DMS153 (cell line): ENCODE data around the gene ANKRD13D.

ENCODE experiments used
- DNase-seq: peaks from one replicate; lab custom pipeline; 2025; lab: John Stamatoyannopoulos, UW

Gene ANKRD13D

DNA sequence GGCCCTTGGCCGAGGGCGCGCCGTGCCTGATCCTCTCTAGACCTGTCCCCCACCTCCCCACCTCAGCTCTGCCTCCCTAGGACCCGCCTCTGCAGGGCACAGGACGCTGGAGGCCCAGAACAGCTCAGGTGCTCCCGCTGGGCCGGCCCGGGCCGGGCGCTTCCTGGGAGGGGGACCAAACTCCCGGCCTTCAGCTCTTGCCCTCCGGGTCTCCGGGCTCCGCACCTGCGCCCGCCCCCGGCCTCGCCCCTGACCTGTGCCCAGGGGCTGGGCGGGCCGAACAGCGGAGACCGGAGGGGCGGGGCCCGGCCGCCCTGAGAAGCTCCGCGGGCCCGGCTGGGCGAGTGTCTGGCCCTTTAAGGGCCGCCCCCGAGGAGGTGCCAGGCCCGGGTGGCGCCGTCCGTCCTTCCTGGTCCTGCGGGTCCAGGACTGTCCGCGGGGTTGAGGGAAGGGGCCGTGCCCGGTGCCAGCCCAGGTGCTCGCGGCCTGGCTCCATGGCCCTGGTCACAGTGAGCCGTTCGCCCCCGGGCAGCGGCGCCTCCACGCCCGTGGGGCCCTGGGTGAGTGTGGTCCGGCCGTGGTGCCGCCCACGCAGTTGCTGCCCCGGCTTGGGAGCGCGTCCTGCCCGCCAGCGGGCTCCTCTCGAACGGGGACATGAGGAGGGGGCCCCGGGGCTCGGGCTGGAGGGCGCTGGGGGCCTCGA lies 14.2 kb downstream of the ANKRD13D start, which contains the start of gene SSH3:
SSH3 (plus strand) TSS at position 399 of the 703 bp plus-strand sequence; CDS start at position 495, 96 bp downstream.
- peak; percentile 47 for DNase-seq

DNA sequence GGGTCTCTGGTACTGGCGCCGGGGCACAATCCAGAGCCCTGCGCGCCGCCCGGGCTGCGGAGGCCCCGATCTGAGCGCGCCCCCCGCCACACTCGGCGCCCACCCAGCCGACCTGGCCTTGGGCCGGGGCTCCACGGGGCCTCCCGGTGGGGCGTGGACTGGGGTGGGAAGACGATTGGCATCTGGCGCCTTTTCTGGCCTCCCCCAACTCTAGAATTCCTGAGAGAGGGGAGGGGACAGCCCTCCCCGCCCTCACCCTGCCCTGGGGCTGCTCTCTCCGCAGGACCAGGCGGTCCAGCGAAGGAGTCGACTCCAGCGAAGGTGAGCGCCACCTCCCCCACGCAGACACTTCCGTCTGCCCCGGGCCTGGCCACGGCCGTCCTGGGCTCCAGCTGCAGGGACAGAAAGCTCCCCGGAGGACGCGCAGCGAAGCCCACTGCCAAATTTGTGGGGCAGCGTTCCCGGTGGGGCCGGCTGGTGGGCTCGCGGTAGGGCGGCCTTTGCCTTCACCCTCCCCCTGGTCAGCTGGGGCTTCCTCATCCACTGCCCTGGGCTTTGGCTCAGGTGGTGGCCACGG lies 14.8 kb downstream of the ANKRD13D start:
- no peak for DNase-seq

DNA sequence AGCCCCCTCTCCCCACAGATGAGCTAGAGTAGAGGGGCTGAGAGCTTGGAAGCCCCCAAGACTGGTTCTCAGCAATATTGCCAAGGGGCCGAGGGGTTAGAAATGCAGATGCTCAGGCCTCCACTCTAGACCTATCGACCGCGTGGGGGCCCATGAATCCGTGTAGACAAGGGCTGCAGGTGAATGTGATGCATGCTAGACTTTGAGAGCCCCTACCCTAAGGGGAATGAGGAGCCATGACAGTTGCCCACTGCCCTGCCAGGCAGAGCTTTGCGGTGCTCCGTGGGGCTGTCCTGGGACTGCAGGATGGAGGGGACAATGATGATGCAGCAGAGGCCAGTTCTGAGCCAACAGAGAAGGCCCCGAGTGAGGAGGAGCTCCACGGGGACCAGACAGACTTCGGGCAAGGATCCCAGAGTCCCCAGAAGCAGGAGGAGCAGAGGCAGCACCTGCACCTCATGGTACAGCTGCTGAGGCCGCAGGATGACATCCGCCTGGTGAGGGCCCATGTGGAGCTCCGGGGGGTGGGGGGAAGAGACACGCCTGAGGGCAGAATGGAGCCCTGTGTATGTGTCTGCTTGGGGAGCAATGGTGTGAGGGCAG lies 15.5 kb downstream of the ANKRD13D start:
- DNase-seq, result no peak

DNA sequence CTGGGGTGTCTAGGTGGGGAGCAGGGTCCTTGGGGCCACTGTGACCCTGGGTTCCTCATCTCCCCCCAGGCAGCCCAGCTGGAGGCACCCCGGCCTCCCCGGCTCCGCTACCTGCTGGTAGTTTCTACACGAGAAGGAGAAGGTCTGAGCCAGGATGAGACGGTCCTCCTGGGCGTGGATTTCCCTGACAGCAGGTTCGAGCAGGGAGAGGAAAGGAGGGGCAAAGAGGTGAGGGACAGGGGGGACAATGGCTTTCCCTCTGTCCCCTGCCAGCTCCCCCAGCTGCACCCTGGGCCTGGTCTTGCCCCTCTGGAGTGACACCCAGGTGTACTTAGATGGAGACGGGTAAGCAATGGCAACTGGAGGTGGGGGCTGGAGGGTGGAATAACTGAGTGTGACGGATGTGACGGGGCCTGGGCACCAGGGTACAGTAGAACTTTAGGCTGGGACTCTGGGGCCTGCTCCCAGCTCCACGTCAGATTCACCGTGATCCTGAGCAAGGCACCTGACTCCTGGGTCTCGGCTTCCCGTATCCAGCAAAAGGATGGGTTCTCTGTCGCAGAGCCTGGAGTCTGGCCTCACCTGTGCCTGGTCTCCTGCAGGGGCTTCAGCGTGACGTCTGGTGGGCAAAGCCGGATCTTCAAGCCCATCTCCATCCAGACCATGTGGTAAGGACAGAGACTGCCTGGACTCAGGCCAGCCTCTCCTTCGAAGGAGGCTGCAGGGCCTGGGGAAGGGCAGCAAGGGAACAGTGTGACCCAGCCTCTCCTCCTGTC lies 17.9 kb downstream of the ANKRD13D start:
- no peak for DNase-seq

- no peak for DNase-seq
Measured at GRCh38 chr11:67307545-67308001, 18.5 kb downstream of the ANKRD13D start.

DNA sequence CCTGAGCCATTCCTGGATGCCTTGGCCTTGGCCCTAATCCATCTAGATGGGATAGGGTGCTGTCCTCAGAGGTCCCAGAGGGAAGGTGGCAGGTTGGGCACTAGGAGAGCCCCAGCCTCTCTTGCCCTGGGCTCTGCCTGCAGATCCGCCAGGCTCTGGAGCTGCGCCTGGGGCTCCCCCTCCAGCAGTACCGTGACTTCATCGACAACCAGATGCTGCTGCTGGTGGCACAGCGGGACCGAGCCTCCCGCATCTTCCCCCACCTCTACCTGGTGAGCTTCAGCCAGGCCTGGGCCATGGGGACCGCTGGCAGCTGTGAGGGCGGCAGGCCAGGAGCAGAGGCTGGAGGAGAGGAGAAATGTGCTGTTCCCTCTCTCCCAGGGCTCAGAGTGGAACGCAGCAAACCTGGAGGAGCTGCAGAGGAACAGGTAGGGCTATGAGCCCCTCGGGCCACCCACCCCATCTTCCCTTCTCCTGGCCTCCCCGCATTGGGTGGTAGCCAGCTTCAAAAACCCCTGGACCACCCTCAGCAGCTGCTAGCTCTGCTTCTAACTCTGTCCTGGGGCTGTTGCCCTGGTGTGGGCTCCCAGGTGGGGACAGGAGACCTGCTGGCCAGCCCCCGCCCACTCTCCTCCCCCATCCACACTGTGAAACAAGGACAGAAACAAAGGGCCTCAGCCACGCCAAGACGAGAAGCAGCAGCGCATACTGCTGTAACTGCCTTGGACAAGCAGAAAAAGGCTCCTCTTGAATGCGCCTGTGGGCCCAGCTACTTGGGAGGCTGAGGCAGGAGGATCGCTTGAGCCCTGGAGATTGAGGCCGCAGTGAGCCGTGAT lies 19.1 kb downstream of the ANKRD13D start:
- DNase-seq, result no peak

DNA sequence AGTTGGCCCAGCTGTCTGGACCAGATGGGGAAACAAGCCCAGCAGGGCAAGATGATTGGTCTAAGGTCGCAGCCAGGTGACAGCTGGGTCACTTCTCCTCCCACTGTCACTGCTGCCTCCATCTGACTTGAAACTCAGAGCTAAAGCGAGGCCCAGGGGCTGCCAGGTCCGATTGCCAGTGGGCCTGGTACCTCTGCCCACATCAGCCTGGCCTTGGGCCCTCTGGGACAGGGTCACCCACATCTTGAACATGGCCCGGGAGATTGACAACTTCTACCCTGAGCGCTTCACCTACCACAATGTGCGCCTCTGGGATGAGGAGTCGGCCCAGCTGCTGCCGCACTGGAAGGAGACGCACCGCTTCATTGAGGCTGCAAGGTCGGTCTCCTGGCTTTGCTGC lies 20.1 kb downstream of the ANKRD13D start:
- DNase-seq, result no peak

DNA sequence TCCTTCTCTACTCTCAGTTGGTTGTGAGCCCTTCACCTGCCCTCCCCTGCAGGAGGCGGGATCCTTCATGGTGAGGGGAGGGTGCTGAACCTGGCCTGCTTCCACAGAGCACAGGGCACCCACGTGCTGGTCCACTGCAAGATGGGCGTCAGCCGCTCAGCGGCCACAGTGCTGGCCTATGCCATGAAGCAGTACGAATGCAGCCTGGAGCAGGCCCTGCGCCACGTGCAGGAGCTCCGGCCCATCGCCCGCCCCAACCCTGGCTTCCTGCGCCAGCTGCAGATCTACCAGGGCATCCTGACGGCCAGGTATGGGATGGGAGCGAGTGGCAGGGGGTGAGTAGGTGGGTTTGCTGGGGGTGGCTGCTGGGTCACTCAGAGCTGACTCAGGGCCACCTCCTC lies 20.6 kb downstream of the ANKRD13D start:
- DNase-seq, result no peak

- no peak for DNase-seq
Measured at GRCh38 chr11:67310246-67311050, 21.3 kb downstream of the ANKRD13D start.

DNA sequence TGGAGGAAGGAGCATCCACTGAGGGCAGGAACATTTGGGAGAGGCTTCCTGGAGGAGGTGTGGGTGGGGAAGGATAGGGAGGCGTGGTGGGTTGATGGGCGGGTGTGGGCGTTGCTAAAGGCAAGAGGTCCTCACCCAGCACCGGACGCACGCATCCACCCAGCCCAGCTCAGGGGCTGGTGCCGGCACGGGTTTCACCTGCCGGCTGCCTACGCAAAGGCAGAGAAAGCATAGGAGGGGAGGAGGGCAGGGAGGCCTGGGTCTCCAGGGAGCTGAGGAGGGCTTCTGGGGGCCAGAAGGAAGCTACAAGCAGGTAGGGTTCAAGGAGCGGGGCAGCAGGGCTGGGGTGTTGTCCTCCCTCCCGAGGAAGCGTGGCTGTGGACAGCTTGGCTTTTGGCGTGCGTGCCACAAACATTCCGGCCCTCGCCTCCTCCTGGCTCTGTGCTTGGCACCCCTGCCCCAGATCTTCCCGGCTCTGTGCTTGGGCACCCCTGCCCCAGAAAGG lies 22.0 kb downstream of the ANKRD13D start:
- no peak for DNase-seq

- DNase-seq, result no peak
Measured at GRCh38 chr11:67311556-67312082, 22.5 kb downstream of the ANKRD13D start.

DNA sequence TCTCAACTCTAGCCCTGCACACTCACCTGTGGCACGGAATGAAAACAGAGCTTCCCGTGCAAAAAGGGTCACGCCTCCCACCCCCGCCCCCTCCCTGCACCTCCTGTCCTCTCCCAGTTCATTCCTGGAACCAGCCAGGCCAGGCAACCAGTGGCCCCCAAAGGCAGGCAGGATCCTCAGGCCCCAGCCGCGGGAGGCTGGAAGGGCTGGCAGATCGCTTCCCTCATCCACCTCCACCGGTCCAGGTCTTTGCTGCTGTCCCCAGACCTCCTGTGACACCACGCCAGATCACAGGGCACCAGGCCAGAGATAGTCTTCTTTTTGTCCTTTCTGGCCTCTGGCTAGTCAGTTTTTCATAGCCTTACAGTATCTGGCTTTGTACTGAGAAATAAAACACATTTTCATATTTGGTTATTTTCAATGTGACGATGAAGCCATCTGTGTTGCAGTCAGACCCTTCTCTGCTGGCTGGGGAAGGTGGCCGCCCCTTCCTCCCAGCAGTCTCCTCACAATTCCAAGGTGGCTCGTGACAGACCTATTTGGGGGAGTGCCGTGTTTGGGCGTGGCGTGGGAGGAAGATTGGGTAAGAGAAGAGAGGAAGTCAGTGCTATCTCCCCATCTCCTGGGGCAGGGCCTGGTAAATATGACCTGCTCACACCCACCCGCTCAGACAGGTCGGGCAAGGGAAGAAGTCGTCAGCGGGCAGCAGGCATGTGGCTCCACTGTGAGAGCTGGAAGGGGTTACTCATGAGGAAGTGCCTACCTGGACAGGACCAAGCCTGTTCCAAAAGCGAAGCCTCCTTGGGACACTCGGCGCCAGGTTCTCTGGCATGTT lies 23.3 kb downstream of the ANKRD13D start:
- no peak for DNase-seq

GRCh38 chr11:67313125-67313890 lies 24.2 kb downstream of the ANKRD13D start:
- DNase-seq, result no peak

DNA sequence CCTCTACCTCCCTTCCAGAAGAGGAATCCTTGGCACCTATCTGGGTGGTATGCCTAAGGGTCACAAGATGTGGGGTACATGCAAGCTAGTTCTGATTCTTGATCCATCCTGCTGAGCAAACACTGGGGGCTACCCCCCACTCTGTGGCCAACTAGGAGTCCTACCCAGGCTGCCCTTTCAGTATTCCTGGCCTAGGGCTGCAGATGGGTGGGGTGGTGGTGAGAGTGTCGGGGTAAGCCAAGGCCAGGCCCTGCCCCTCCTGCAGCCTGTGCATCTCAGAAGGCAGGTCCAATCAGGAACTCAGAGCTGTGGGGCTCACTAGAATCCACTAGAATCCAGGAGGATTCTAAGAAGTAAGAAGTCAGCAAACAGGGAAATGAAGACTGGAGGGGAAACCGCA lies 25.1 kb downstream of the ANKRD13D start:
- DNase-seq, result no peak

DNA sequence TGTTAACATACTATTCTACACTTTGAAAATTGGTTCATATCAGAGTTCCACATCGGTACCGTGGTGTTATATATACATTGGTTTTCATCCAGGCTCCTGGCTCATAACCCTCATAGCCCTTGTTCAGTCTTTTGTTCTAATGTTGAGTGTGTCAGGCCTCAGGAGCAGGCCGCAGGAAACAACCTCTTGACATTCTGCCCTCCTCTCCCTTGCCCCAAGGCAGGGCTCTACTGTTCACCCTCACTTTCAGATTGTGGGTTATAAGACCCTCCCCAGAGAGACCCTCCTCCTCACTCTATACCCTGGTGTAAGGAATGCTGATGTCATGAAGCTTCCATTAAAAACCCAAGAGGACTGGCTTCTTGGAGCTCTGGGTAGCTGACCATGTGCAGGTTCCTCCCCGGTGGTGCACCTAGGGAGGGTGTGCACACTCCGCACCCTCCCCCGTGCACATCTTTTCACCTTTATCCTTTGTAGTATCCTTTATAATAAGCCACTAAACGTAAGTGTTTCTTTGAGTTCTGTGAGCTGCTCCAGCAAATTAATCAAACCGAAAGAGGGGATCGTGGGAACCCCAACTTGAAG lies 26.3 kb downstream of the ANKRD13D start:
- no peak for DNase-seq

DNA sequence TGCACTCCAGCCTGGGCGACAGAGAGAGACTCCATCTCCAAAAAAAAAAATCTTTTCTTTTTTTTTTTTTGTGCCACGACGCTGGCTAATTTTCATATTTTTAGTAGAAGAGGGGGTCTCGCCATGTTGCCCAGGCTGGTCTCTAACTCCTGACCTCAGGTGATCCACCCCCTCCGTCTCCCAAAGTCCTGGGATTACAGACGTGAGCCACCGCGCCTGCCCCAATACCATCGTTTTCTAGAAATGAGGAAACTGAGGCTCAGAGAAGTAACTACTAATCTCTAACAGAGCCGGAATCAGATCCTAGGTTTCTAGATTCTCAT lies 27.7 kb downstream of the ANKRD13D start:
- DNase-seq, result no peak

DNA sequence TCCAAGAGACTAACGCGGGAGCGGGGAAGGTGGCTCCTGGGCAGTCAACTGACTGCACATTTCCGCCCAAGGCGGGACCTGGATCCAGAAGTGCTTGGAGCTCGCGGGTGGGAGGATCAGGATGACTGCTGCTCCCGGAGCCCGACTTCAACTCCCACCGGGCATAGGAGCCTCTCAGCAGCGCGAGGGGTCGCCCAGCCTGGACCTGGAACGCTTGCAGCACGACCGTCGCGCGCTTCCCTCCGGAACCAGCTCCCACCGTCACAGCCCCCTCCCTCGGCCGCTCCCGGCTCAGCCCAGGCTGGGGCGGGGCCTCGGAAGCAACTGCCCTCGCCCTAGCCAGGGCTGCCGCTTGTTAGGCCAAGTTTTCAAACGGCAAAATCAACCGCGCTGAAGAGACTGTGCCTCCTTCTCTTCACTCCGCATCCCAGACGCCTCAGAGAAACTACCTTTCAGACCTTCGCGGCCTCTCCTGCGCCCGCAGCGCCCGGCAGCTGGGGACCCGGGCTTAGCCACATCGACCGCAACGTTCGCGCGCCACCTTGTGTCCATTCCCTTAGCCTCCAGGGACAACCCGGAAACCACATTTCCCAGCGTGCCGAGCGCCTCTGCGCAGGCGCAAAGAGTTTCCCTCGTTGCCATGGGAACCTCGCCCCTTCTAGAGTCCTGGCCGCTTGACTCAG lies 28.2 kb downstream of the ANKRD13D start:
- peak; percentile 88 for DNase-seq
